OCI-LY1 (cell line): ENCODE measurements around the gene SLC35B2.

ENCODE experiments used
- H2AFZ ChIP-seq: fragments of 200-600 bp; sonication (generic), shearing (Covaris generic); 2 replicates; pipeline ENCODE4 v1.6.0; 2014; ENCODE audit warnings: antibody characterized with exemption, mild to moderate bottlenecking, low read length
- H3F3A ChIP-seq: fragments of 200-600 bp; sonication (generic), shearing (Covaris generic); 2 replicates; pipeline ENCODE4 v1.6.0; 2014; ENCODE audit warnings: mild to moderate bottlenecking, antibody characterized with exemption, low read length, moderate library complexity; ENCODE audit not compliant: insufficient read depth
- H3K27ac ChIP-seq: fragments of 200-600 bp; sonication (generic); 2 replicates; pipeline ENCODE4 v1.5.1; 2014; ENCODE audit warnings: low read length, mixed run types, mild to moderate bottlenecking, low read depth; ENCODE audit not compliant: poor library complexity, severe bottlenecking
- H3K27me3 ChIP-seq: fragments of 200-600 bp; sonication (generic); 2 replicates; pipeline ENCODE4 v1.6.0; 2014; ENCODE audit warnings: antibody characterized with exemption, mild to moderate bottlenecking, low read length, moderate library complexity; ENCODE audit not compliant: insufficient read depth
- H3K36me3 ChIP-seq: fragments of 200-600 bp; sonication (generic); 2 replicates; pipeline ENCODE4 v1.6.1; 2014; ENCODE audit warnings: mild to moderate bottlenecking, antibody characterized with exemption, low read length, moderate library complexity, mixed read lengths; ENCODE audit not compliant: insufficient read depth
- H3K4me1 ChIP-seq: fragments of 200-600 bp; sonication (generic); 2 replicates; pipeline ENCODE4 v1.5.1; 2014; ENCODE audit warnings: mild to moderate bottlenecking, low read length, moderate library complexity; ENCODE audit not compliant: insufficient read depth, severe bottlenecking
- H3K4me2 ChIP-seq: fragments of 200-600 bp; sonication (generic), shearing (Covaris generic); 2 replicates; pipeline ENCODE4 v1.6.1; 2014; ENCODE audit warnings: low read length
- H3K4me3 ChIP-seq: fragments of 200-600 bp; sonication (generic); 2 replicates; pipeline ENCODE4 v1.5.1; 2014; ENCODE audit warnings: low read length, low read depth, mild to moderate bottlenecking, mixed read lengths; ENCODE audit not compliant: poor library complexity, severe bottlenecking
- H3K79me2 ChIP-seq: fragments of 200-600 bp; shearing (Covaris generic); 2 replicates; pipeline ENCODE4 v1.6.1; 2016; ENCODE audit warnings: mixed run types, low read length, mixed read lengths; ENCODE audit not compliant: insufficient read depth
- H3K9ac ChIP-seq: fragments of 200-600 bp; sonication (generic), shearing (Covaris generic); 2 replicates; pipeline ENCODE4 v1.6.1; 2014; ENCODE audit warnings: mild to moderate bottlenecking, low read length, mixed read lengths
- H3K9me2 ChIP-seq: fragments of 200-600 bp; sonication (generic), shearing (Covaris generic); 2 replicates; pipeline ENCODE4 v1.6.1; 2014; ENCODE audit warnings: low read depth, mild to moderate bottlenecking, low read length, mixed read lengths
- H3K9me3 ChIP-seq: fragments of 200-600 bp; shearing (Covaris generic); 2 replicates; pipeline ENCODE4 v1.6.1; 2014; ENCODE audit warnings: low read length, mixed read lengths
- H4K20me1 ChIP-seq: fragments of 200-600 bp; sonication (generic), shearing (Covaris generic); 2 replicates; pipeline ENCODE4 v1.6.0; 2016; ENCODE audit warnings: mild to moderate bottlenecking, low read length; ENCODE audit not compliant: insufficient read depth
- CTCF ChIP-seq: fragments of 200-600 bp; sonication (generic), shearing (Covaris generic); IDR thresholded peaks from 2 replicates; pipeline ENCODE4 v1.5.1; 2017; ENCODE audit warnings: mild to moderate bottlenecking, antibody characterized with exemption, low read length, moderate library complexity, mixed read lengths
- EZH2 ChIP-seq: fragments of 200-600 bp; sonication (generic), shearing (Covaris generic); IDR thresholded peaks from 2 replicates; pipeline ENCODE4 v1.8.0; 2017; ENCODE audit warnings: borderline replicate concordance, mixed run types, mild to moderate bottlenecking, antibody characterized with exemption, low read length, moderate library complexity, mixed read lengths

SLC35B2 gene

GRCh38 chr6:44276667-44277640, 19.6 kb upstream of the SLC35B2 start:
- Histone ChIP-seq H3F3A (no peaks in the 10 kb centered on the region), H3K79me2 (no peaks in the 10 kb centered on the region), H3K9ac (no peak overlapping the region), H3K4me2 (no peak overlapping the region), H3K4me3 (no peak overlapping the region), H3K27me3 (no peaks in the 10 kb centered on the region; the same call in 1 of the 2 replicates), H3K4me1 (no peaks in the 10 kb centered on the region), H2AFZ (no peak overlapping the region), H3K36me3 (no peaks in the 10 kb centered on the region), H3K9me3 (no peaks in the 10 kb centered on the region), H3K9me2 (no peaks in the 10 kb centered on the region), H3K27ac (no peak overlapping the region), H4K20me1 (no peaks in the 10 kb centered on the region)
- TF ChIP-seq EZH2 (no peak), CTCF (no peak)

GRCh38 chr6:44275749-44276648, 18.7 kb upstream of the SLC35B2 start:
- Histone ChIP-seq H2AFZ (no peak overlapping the region), H3K36me3 (no peaks in the 10 kb centered on the region), H3K4me3 (no peak overlapping the region), H3F3A (no peaks in the 10 kb centered on the region), H3K27ac (no peak overlapping the region), H3K9me3 (no peaks in the 10 kb centered on the region), H3K9me2 (no peaks in the 10 kb centered on the region), H3K27me3 (no peaks in the 10 kb centered on the region; the same call in 1 of the 2 replicates), H3K79me2 (no peaks in the 10 kb centered on the region), H3K9ac (no peak overlapping the region), H3K4me2 (no peak overlapping the region), H4K20me1 (no peaks in the 10 kb centered on the region), H3K4me1 (no peaks in the 10 kb centered on the region)
- TF ChIP-seq EZH2 = no peak

GRCh38 chr6:44275271-44275748, 18.0 kb upstream of the SLC35B2 start:
- Histone ChIP-seq H3K9me3 (no peaks in the 10 kb centered on the region), H3K36me3 (no peaks in the 10 kb centered on the region), H3K9me2 (no peaks in the 10 kb centered on the region), H3K79me2 (no peaks in the 10 kb centered on the region), H4K20me1 (no peaks in the 10 kb centered on the region), H3K27me3 (no peaks in the 10 kb centered on the region; the same call in 1 of the 2 replicates), H3K4me1 (no peaks in the 10 kb centered on the region), H3F3A (no peaks in the 10 kb centered on the region), H3K9ac (no peak overlapping the region), H3K4me2 (no peak overlapping the region), H2AFZ (no peak overlapping the region), H3K4me3 (no peak overlapping the region), H3K27ac (no peak overlapping the region)
- TF ChIP-seq CTCF (no peak), EZH2 (no peak)
